Measurements from ENCODE around the gene LRP5.

The LRP5 gene

DNA sequence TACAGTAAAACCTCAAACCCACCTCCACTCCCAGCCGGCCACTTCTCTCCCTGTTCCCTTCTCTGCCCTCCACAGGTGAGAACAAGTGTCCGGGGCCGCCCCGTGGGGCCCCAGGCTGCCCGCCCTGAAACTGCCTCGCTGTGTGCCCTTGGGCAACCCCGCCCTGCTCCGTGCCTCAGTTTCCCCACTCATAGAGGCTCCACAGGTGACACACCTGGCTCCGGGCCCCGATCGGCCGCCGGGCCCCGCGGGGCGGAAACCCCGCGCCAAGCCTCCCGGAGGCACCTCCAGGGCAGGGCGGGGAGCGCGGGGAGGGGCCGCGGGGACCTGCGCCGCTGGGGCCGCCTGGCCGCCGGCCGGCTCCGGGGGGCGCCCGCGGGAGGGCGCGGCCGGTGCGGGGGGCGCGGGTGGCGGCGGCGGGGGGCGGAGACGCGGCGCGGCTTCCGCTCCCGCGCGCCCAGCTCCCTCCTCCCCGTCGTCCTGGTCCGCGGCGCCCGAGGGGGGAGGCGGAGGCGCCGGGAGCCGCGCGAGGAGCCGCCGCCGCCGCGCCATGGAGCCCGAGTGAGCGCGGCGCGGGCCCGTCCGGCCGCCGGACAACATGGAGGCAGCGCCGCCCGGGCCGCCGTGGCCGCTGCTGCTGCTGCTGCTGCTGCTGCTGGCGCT is at the start of gene LRP5:
LRP5 (plus strand) TSS at position 475 of the 663 bp plus-strand sequence; CDS start at position 599, 124 bp downstream.
- peak in 1 of 2 donors; percentile 35 for DNase-seq

DNA sequence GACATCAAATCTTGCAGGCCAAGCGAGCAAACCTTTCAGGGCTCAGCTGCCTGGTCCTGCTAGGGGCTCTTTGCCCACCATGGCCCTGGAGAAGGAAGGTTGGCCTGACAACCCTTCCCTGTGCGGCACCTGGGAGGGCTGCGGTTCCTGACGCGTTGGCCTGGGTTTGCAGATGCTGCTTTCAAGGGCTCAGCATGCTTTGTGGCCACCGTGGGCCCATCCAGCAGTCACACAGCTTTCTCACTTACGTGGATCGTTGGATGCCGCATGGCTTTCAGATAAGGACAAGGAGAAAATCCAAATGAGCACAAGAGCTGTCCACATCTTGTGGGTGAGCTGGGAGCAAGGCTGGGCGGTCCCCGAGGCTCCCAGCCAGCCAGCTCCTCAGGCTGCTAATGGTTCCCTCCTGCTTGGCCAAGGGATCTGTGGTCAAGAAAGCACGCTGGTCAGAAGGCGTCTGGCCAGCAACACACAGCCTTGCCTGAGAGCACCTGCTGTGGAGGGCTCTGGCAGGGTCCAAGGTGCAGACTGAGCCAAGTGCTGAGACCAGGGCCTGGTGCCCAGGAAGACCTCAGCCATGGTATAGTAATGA is 48.9 kb upstream of the LRP5 start:
- no peak for DNase-seq

DNA sequence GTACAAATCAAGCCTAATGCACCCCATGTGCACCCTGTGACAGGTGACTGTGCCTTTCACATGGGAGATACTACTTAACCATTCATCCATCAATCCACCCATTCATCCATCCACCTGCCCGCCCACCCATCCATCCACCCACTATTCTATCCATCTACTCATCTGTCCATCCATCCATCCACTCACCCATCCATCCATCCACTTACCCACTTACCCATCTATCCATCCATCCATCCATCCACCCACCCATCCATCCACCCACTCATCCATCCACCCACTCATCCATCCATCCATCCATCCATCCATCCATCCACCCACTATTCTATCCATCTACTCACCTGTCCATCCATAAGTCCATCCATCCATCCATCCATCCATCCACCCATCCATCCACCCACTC is 48.1 kb upstream of the LRP5 start:
- DNase-seq = no peak

DNA sequence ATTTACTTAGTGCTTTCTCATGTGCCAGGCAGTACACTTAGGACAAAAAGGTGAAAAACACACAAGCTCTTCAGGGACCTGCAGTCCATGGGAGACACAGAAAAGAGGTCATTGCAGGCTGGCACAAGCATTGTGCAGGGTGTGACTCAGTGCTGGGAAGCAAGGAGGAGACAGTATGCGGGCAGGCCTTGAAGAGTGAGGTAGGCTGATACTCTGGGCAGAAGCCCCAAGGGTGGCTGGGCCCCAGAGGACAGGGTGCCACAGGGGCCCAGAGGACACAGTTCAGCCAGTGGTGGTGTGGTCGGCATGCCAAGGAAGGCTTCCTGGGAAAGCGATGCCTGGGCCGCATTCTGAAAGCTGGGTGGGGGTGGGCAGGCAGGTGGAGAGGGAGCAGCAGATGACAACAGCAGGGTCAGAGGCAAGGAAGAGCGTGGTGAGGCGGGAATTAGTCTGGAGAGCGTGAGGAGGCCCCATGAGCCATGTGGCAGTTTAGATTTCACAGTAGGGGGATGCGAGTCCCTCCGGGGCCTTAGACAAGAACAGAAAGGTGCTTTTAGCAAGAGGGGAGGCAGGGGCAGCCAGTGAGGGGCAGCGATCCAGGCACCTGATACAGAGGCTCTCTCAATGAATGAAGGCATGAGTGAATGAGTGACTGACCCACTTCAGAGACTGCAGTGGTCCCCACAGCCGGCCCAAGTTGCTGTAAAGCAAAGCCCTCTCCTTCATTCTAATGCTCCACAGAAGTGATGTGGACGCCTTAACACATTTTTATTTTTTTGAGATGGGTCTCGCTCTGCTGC is 47.5 kb upstream of the LRP5 start:
- DNase-seq = no peak

DNA sequence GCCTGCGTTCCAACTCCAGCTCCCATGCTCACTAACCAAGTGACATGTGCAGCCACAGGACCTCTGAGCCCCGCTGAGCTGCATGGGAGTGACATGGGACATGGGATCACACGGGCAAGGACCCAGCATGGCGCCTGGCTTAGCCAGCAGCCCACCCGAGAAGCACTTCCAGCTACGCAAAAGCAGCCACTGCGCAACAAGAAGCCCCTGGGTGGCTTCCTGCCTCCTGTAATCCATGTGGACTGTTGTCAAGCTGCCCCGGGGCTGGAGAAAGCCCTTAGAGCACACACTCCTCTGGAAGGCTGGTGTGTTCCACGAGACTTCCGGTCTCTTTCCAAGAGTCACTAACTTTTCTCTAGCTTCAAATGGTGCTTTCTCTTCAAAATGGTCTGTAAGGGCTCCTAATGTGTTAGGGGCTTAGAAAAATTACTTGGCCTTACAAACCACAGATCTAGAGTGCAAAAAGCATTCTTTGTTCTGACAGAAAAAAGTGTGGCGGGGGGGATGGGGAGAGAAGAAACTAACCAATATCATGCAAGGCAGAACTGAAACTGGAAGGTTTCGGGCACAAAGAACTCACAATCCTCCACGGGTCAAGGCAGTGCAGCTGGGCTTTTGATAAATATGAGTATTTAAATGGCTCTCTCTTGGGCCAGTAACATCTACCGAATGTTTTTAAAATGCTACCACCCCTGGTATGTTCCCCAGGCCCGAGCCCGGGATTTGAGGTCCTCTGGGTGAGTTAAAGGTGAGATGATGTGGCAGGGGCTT is 46.1 kb upstream of the LRP5 start:
- DNase-seq = no peak

DNA sequence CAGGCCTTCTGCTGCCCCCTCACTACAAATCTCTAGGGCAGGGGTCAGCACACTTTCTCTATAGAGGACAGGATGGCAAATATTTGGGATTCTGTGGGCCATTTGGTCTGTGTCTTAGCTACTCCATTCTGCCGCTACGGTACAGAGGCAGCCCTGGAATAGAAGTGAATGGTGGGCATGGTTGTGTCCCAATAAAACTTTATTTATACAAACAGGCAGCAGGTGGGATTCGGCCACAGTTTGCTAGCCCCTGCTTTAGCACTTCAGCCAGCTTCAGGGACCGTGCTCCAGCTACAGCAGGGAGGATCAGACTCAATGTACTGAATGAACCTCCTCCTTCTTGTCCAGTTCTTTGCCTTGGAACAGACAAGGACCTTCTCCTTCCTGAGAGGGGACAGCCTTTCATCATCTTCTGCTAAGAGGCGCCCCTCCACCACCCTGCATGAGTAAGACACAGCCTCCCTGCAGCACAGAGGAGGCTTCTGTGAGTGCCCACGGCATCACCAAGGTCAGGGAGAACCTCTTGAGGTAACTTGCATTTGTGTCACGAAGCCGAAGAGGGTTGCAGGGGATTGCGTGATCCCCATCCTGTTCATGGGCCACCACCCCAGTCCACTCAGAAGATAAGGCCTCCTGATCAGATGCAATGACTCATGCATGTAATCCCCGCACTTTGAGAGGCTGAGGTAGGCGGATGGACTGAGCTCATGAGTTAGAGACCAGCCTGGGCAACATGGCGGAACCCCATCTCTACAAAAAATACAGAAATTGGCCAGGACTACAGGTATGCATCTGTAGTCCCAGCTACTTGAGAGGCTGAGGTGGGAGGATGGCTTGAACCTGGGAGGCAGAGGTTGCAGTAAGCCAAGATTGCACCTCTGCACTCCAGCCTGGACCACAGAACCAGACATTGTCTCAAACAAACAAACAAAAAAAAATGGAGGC is 45.2 kb upstream of the LRP5 start:
- no peak for DNase-seq

DNA sequence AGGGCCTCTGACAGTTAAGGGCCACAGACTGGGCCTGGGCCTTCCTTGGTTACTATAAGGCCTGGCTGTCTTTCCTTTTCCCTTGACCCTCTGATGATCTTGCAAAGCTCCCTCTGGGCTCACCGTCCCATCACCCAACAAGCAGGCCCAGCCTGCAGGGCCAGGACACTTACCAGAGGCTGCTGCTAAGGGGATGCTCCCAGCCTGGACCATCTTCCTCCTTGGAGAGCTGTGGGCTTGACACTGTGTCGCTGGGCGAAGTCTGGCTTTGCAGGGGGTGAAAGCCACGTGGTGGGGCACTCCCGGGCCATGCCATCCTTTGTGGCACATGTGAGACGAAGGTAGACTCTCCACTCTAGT is 44.5 kb upstream of the LRP5 start:
- DNase-seq = no peak

DNA sequence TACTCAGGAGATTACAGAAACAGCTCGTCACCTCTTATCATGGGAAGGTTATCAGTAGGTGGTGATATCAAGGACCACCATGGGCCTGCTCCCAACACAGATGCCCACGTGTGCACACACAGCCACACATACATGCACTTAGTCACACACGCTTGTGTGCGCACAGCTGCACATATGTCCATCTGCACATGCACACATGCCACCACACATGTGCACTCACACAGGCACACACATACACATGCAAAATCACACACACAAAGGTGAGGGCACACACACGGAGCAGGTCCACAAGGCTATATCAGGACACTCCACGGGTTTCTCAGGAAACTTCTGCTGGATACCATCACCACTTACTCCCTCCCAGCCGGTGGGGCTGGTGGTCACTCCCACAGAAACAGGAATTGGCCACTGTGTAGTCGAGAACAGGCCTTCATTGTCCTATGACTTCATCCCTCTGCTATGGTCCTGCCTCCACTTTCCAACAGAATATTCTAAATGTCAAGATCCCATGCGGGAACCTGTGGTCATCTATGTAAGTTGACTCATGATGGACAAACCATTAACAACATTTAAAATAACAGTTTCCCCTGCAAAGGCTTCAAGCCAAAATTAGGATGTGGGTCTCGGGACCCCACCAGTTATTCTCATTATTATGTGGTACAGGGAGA is 42.8 kb upstream of the LRP5 start:
- DNase-seq = no peak

DNA sequence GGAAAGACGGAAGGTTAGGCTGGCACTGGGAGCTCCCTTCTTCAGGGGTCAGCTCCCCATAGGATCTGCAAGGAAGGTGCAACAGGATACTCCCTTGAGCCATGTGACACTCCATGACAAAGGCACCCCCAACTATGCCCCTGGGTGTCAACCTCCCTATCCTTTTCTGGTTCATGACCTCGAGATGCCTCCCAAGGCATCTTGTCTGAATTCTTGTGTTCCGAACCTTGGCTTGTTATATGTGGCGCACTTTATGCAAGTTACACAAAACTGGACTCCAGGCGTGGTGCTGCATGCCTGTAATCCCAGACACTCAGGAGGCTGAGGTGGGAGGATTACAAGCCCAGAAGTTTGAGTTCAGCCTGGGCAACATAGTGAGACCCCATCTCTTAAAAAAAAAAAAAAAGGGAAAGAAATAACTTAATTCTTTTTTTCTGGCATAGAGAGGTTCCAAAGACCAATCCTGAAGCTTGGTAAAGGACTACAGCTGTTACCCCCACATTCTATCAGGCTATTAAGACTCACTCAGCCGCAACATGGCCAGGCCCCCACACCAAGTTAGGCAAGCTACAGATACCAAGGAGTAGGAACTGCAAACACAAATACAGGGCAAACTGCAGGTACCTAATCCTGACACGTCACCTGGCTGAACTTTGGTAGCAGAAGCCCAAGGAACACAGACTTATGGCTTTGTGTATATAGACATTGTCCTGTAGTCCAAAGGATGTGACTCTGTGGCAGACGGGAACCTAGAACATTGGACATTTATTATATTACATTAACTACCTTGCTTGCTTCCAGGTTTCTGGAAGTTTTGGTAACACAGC is 42.0 kb upstream of the LRP5 start:
- DNase-seq = no peak

DNA sequence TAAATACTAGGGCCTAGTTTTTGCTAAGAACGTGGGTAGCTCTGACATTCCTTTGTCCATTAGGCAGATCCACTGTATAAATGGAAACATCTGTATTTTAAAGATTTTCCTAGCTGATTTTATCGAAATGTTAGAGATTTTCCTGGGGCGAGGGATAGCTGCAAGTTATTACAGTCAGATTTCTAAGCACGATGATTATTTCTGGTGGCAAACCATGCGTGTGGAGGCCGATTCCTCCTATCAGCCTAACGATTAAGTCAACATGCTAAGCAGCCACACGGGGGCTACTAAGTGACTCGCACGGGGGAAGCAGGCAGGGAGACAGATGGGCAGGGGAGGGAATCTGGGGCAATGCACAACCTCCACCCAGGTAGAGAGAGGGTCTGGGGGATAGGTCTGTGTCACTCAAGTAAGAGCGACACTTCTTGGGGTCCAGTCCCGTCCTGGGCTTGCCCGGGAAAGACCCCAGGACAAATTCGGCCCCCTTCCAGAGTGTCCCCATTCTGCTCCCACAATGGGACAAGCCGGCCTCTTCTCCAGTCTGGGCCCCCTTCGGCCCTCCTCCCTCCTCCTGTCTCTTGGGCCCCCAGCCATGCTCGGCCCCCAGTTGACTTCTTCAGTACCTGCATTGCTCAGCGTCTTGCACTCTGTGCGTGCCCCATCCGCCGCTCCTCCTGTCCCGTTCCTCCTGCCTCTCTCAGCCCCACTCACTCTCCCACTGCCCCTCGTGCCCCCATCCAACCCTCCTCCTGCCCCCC is 41.2 kb upstream of the LRP5 start:
- DNase-seq = peak; percentile 60 to 64

DNA sequence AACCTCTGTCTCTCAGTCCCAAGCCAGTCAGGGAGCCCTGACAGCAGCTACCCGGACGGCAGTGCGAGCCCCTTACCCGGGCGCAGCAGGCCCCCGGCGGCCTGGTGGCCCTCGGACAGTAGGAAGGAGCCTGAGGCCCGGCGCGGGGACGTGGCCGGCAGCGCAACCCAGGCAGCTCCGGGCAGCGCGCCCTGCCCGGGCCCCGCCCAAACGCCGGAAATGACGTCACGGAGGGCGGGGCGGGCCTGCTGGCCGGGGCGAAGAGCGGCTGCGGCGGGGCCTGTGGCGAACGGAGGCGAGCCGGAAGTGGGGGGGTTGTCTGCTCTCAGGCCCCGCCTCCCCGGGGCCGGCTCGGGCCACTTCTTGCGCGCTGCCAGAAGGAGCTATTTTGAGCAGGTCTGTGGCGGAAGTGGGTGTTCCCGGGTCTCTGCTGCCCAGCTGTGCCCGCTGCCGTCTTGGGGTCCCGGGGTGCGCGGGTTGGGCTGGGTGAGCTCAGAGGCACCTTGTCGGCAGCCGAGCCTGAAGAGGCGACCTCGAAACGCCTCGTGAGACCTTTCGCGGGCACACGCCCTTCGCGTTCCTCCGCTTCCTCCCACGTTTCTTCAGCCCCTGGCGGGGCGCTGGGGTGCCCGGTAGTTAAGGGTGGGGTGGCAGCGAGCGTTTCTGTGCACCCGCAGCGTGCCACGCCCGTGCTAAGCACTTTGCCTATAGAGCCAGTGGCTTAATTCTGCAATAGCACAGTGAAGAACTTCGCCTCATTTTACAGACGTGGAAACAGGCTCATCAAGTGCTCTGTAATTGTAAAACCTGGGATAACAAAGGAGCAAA is 40.4 kb upstream of the LRP5 start, which contains the start of gene C11orf24:
C11orf24 (minus strand) TSS at position 193 of the 828 bp plus-strand sequence. CDS start 8,206 bp downstream, outside the sequence.
- DNase-seq = peak; percentile 94 to 95

DNA sequence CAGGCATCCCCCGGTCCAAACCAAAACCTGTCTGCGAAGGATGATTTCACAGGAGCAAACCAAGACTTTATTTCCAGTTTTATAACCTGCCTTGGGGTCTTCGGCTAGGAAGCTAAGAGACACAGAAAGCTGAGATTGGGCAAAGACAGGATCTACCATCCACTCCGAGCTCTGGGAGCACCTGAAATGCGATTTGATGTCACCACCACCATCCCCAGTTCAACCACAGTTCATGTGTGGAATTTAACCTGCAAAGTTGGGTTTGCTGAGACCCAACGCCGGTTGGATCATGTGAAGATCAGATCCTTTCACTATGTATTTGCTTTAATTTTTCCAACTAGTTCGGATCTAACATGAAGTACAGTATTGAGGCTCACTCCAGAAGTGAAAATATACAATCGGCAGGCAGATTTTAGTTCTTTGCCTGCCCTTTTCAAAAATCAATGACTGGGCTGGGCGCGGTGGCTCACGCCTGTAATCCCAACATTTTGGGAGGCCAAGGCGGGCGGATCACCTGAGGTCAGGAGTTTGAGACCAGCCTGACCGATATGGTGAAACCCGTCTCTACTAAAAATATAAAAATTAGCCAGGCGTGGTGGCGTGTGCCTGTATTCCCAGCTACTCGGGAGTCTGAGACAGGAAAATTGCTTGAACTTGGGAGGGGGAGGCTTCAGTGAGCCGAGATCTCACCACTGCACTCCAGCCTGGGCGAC is 39.2 kb upstream of the LRP5 start:
- no peak for DNase-seq

DNA sequence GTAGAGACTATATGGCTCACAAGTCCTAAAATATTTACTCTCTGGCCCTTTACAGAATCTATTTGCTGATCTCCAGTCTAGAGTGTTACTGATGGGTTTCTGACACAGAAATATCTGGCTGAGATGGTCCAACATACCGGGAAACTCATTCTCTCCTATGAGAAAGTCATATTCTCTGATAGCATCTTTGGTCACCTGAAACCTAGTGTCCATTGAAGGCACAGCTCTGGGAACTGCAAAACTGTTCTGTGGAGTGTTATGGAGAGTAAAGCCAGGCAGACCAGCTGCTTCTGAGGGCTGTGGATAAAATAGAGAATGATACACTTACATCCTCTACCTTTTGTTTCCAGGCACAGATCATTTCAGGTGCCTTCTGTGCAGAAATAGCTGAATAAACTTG is 38.1 kb upstream of the LRP5 start:
- DNase-seq = no peak

DNA sequence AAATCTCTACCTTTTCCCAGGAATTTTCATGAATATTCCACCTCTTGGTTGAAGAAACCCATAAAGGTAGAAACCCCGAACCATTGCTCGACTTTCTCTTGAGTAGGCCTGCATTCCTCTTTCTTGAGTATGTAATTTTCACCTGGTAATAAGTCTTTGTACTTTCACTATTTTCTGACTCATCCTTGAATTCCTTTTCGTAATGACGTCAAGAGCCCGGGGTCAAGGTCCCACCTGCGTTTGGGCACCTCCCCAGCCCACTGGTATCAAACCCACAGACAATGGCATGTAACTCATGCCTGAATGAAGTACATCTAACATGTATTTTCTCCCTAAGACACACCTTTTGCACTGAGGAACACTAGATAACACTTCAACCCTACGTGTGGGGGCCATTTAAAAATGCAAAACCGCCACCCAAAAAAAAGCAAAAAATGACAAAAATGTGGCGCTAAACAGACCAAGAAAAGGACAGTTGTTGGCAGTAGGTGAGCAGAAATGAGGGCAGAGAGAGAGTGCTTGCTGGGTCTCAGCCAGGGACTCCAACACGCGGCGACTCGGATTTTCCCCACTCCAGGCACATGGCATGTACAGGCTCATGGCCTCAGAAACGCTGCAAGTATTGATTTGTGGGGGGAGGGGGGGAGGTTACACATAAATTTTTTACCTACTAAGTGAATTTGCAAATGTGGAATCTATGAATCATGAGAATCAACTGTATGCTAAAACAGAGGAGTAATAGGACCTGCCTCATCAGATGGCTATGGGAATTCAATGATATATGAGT is 36.5 kb upstream of the LRP5 start:
- peak in 1 of 2 donors; percentile 62 for DNase-seq

DNA sequence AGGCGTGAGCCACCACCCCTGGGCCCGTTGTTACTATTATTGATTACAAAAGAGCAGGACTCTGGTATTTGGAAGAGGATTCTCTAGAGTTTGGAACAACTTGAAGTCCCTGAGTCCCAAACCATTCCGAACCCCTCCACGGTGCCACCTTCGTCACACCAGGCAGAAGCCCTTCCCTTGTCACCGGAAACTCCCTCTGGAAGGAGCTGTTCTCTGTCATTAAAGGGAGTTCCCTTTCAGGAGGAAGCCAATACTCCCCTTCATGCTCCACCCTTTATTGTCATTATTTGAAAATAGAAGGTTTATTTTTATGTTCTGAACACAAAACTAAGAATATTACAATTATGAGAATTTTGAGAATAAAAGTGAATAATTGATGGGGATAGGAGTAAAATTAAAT is 35.5 kb upstream of the LRP5 start:
- DNase-seq = no peak

DNA sequence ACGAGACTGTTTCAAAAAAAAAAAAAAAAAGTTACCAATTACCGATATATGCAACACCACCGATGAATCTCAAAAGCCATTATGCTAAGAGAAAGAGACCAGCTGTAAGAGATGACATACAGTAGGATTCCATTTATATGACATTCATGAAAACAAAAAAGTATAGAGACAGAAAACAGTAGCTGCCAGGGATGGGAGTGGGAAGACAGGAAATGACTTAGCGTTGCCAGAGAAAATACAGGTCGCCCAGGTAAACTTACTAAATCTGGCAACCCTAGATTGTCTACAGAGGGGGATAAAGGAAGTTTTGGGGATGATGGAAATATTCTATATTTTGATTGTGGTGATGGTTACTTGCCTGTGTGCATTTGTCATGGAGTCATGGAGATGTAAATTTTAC is 32.7 kb upstream of the LRP5 start:
- DNase-seq = no peak

DNA sequence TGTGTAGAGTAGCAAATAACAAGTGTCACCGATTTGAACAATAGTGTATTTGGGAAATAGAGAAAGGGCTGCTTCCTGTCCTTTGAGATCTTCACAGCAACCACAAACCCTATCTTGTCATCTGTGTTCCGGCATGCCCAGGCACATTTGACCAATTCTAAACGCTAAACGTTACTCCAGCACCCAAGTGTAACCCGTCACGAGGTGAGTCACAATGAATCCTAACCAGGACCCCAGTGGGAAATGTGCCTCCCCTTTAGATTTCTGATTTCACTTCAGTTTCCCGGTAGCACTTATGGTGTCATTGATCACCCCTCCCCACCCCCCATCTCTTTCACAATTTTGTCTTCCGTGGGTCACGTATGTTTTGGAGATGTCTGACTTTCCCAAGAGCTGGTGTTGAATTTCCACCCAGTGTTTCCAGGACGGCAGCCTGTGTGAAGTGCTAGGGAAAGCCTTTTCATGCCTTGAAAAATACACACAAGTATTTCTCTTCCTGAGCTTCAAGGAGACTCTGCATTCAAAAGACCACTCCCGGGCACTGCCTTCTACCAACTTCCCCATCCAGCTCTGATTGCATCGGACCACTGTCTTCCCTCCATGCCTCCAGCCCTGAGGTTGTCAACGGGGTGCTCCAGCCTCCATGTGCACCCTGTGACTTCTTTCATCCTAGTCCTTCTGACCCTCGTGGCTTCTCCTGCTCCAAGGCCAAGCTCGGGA is 30.1 kb upstream of the LRP5 start:
- DNase-seq = peak; percentile 30 to 47

Measured in stimulated activated CD4-positive, alpha-beta T cell treated with anti-CD3 and anti-CD28 coated beads, Interleukin-2, amount 100 ng/mL, for 24 hours (primary cell).